HepG2 (cell line): ENCODE results near the gene ZDHHC18.
"Not testable (repeated sequence)": the region's sequence is repeated elsewhere in the genome, so short reads cannot be mapped to it uniquely, and the experiment has no call there.

Source experiments
- JUND ChIP-seq: sonication (generic); formaldehyde crosslinking; IDR thresholded peaks from 2 replicates; pipeline ENCODE4 v1.8.0; 2022; ENCODE audit warnings: mild to moderate bottlenecking, missing genetic modification reagents
- ZNF674 ChIP-seq: sonication (generic); formaldehyde crosslinking; IDR thresholded peaks from 2 replicates; pipeline ENCODE4 v1.5.0; 2020; ENCODE audit warnings: low read depth, mild to moderate bottlenecking, missing genetic modification reagents

DNA sequence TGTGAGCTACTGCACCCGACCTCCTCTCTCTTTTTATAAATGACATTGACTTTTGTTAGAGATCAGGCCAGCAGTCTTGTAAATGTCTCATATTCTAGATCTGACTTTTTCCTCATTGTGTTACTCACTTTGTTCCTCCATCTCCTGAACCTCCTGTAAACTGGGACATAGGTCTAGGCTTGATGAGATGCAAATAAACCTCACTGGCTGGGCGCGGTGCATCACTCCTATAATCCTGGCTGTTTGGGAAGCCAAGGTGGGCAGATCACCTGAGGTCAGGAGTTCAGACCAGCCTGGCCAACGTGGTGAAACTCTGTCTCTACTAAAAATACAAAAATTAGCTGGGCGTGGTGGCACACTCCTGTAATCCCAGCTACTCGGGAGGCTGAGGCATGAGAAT is 21.3 kb downstream of the ZDHHC18 start:
- TF ChIP-seq ZNF674, JUND (CRISPR knock-in tag): not testable (repeated sequence)
